Activated T-cell treated with anti-CD3 and anti-CD28 coated beads, Interleukin-2, amount 50 U/mL, for 24 hours (primary cell): Measurements from ENCODE around the gene SF1.
"Not testable (repeated sequence)": the region's sequence is repeated elsewhere in the genome, so short reads cannot be mapped to it uniquely, and the experiment has no call there.

Source experiments
- DNase-seq: peaks from one replicate; pipeline ENCODE4 v3.0.0-alpha.2; 2020
- H3K27ac Mint-ChIP-seq: 2 replicates; pipeline ENCODE4 v1.8.0; 2020; ENCODE audit warnings: mild to moderate bottlenecking, mixed read lengths
- H3K27me3 Mint-ChIP-seq: 2 replicates; pipeline ENCODE4 v1.8.0; 2020; ENCODE audit warnings: mixed read lengths
- H3K36me3 Mint-ChIP-seq: 2 replicates; pipeline ENCODE4 v1.8.0; 2020; ENCODE audit warnings: low read depth, mixed read lengths
- H3K4me1 Mint-ChIP-seq: 2 replicates; pipeline ENCODE4 v1.8.0; 2020; ENCODE audit warnings: low read depth, mixed read lengths
- H3K4me3 Mint-ChIP-seq: 2 replicates; pipeline ENCODE4 v1.8.0; 2020; ENCODE audit warnings: mild to moderate bottlenecking, moderate library complexity, mixed read lengths
- H3K9me3 Mint-ChIP-seq: 2 replicates; pipeline ENCODE4 v1.8.0; 2020; ENCODE audit warnings: mixed read lengths

SF1 gene

GRCh38 chr11:64778473-64779298 is at the start of gene SF1:
Gene SF1 (minus strand): TSS chr11:64778542. CDS start chr11:64778392, 150 bp downstream.
- H3K36me3 Mint-ChIP-seq: peaks cover 68% of the 10 kb centered on the region
- H3K4me3 Mint-ChIP-seq: peak within 1 kb of the TSS; percentile 88
- no peaks in the 10 kb centered on the region for H3K9me3 Mint-ChIP-seq
- H3K27ac Mint-ChIP-seq: peak within 1 kb of the TSS; percentile 98
- DNase-seq: peak; percentile 97
- H3K4me1 Mint-ChIP-seq: peaks cover 54% of the 10 kb centered on the region
- no peaks in the 10 kb centered on the region for H3K27me3 Mint-ChIP-seq

- Mint-ChIP-seq H3K27me3 (no peaks in the 10 kb centered on the region), H3K4me3 (no peak overlapping the region), H3K27ac (no peak overlapping the region), H3K9me3 (no peaks in the 10 kb centered on the region), H3K36me3 (no peaks in the 10 kb centered on the region), H3K4me1 (no peaks in the 10 kb centered on the region)
- DNase-seq: no peak
Measured at GRCh38 chr11:64827451-64827839, 49.1 kb upstream of the SF1 start.

GRCh38 chr11:64826578-64827450 is 48.5 kb upstream of the SF1 start:
- Mint-ChIP-seq H3K27ac (no peak overlapping the region), H3K9me3 (no peaks in the 10 kb centered on the region), H3K27me3 (no peaks in the 10 kb centered on the region), H3K36me3 (no peaks in the 10 kb centered on the region), H3K4me1 (no peaks in the 10 kb centered on the region), H3K4me3 (no peak overlapping the region)
- DNase-seq: no peak

GRCh38 chr11:64826062-64826461 is 47.7 kb upstream of the SF1 start:
- no peaks in the 10 kb centered on the region for H3K9me3 Mint-ChIP-seq
- no peak overlapping the region for H3K4me3 Mint-ChIP-seq
- no peaks in the 10 kb centered on the region for H3K27me3 Mint-ChIP-seq
- H3K36me3 Mint-ChIP-seq: no peaks in the 10 kb centered on the region
- H3K4me1 Mint-ChIP-seq: no peaks in the 10 kb centered on the region
- no peak for DNase-seq
- no peak overlapping the region for H3K27ac Mint-ChIP-seq

- DNase-seq: no peak
- H3K4me3 Mint-ChIP-seq: no peak overlapping the region
- no peaks in the 10 kb centered on the region for H3K36me3 Mint-ChIP-seq
- H3K9me3 Mint-ChIP-seq: no peaks in the 10 kb centered on the region
- H3K27ac Mint-ChIP-seq: no peak overlapping the region
- no peaks in the 10 kb centered on the region for H3K27me3 Mint-ChIP-seq
- H3K4me1 Mint-ChIP-seq: no peaks in the 10 kb centered on the region
Measured at GRCh38 chr11:64823568-64824119, 45.3 kb upstream of the SF1 start.

GRCh38 chr11:64817476-64817875 is 39.1 kb upstream of the SF1 start:
- Mint-ChIP-seq H3K27ac (no peak overlapping the region), H3K36me3 (no peaks in the 10 kb centered on the region), H3K9me3 (no peaks in the 10 kb centered on the region), H3K27me3 (no peaks in the 10 kb centered on the region), H3K4me1 (no peaks in the 10 kb centered on the region), H3K4me3 (no peak overlapping the region)
- no peak for DNase-seq

- H3K4me3 Mint-ChIP-seq, DNase-seq, H3K27me3 Mint-ChIP-seq, H3K4me1 Mint-ChIP-seq, H3K27ac Mint-ChIP-seq, H3K9me3 Mint-ChIP-seq, H3K36me3 Mint-ChIP-seq: not testable (repeated sequence)
Measured at GRCh38 chr11:64815433-64815832, 37.1 kb upstream of the SF1 start.

GRCh38 chr11:64814712-64815187 is 36.4 kb upstream of the SF1 start:
- Mint-ChIP-seq H3K4me1 (peaks cover 9% of the 10 kb centered on the region), H3K4me3 (no peak overlapping the region), H3K36me3 (peaks cover 6% of the 10 kb centered on the region), H3K27me3 (no peaks in the 10 kb centered on the region), H3K9me3 (no peaks in the 10 kb centered on the region), H3K27ac (no peak overlapping the region)
- no peak for DNase-seq

- Mint-ChIP-seq H3K27me3 (no peaks in the 10 kb centered on the region), H3K36me3 (peaks cover 13% of the 10 kb centered on the region), H3K4me3 (no peak overlapping the region), H3K4me1 (peaks cover 18% of the 10 kb centered on the region), H3K9me3 (no peaks in the 10 kb centered on the region), H3K27ac (no peak overlapping the region)
- no peak for DNase-seq
Measured at GRCh38 chr11:64813826-64814225, 35.5 kb upstream of the SF1 start.

- Mint-ChIP-seq H3K27me3 (no peaks in the 10 kb centered on the region), H3K27ac (peak overlapping the region; percentile 95), H3K4me1 (peaks cover 35% of the 10 kb centered on the region), H3K36me3 (peaks cover 39% of the 10 kb centered on the region), H3K9me3 (no peaks in the 10 kb centered on the region), H3K4me3 (peak overlapping the region; percentile 96)
- no peak for DNase-seq
Measured at GRCh38 chr11:64810891-64811272, 32.5 kb upstream of the SF1 start.

- peak; percentile 91 for DNase-seq
- H3K27me3 Mint-ChIP-seq: no peaks in the 10 kb centered on the region
- H3K9me3 Mint-ChIP-seq: no peaks in the 10 kb centered on the region
- peaks cover 35% of the 10 kb centered on the region for H3K4me1 Mint-ChIP-seq
- H3K4me3 Mint-ChIP-seq: peak within 1 kb of the TSS; percentile 96
- peak within 1 kb of the TSS; percentile 95 for H3K27ac Mint-ChIP-seq
- peaks cover 44% of the 10 kb centered on the region for H3K36me3 Mint-ChIP-seq
Measured at GRCh38 chr11:64810271-64810890, 32.0 kb upstream of the SF1 start, which contains the start of gene MEN1. Gene MEN1 (minus strand): TSS chr11:64810551. CDS start chr11:64810109, 442 bp downstream.

GRCh38 chr11:64809781-64810241 is 31.5 kb upstream of the SF1 start:
- H3K27ac Mint-ChIP-seq: peak overlapping the region; percentile 95
- no peak for DNase-seq

GRCh38 chr11:64805481-64805880 is 27.1 kb upstream of the SF1 start:
- Mint-ChIP-seq H3K4me1 (peaks cover 57% of the 10 kb centered on the region), H3K27me3 (no peaks in the 10 kb centered on the region), H3K36me3 (peaks cover 80% of the 10 kb centered on the region), H3K4me3 (no peak overlapping the region), H3K9me3 (no peaks in the 10 kb centered on the region), H3K27ac (no peak overlapping the region)
- DNase-seq: no peak

More at GRCh38 chr11:64809781-64810241, 31.5 kb upstream of the SF1 start:
- H3K4me3 Mint-ChIP-seq: peak overlapping the region; percentile 96
- H3K4me1 Mint-ChIP-seq: peaks cover 35% of the 10 kb centered on the region
- H3K36me3 Mint-ChIP-seq: peaks cover 50% of the 10 kb centered on the region
- H3K9me3 Mint-ChIP-seq: no peaks in the 10 kb centered on the region
- H3K27me3 Mint-ChIP-seq: no peaks in the 10 kb centered on the region
